ENCODE results near the gene TREM1.

DNA sequence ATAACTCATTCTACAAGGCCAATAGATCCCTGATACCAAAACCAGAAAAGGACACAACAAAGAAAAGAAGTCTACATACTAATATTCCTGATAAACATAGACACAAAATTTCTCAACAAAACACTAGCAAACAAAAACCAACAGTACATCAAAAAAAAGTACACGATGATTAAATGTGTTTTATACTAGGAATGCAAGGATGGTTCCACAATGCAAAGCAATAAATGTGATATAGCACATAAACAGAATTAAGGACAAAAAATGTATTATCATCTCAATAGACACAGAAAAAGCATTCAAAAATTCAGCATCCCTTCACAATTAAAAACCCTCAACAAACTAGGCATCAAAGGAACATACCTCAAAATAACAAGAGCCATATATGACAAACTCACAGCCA is 23.2 kb downstream of the TREM1 start:
- TF ChIP-seq, protein P1, sequence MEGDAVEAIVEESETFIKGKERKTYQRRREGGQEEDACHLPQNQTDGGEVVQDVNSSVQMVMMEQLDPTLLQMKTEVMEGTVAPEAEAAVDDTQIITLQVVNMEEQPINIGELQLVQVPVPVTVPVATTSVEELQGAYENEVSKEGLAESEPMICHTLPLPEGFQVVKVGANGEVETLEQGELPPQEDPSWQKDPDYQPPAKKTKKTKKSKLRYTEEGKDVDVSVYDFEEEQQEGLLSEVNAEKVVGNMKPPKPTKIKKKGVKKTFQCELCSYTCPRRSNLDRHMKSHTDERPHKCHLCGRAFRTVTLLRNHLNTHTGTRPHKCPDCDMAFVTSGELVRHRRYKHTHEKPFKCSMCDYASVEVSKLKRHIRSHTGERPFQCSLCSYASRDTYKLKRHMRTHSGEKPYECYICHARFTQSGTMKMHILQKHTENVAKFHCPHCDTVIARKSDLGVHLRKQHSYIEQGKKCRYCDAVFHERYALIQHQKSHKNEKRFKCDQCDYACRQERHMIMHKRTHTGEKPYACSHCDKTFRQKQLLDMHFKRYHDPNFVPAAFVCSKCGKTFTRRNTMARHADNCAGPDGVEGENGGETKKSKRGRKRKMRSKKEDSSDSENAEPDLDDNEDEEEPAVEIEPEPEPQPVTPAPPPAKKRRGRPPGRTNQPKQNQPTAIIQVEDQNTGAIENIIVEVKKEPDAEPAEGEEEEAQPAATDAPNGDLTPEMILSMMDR (IDR thresholded peaks at IDR 0.05): no peak
- TF ChIP-seq POLR2AphosphoS5 (IDR thresholded peaks at IDR 0.05): no peak
- no peak for TF ChIP-seq EP300 (IDR thresholded peaks at IDR 0.05)

Measured in upper lobe of left lung (tissue), 4 donors.